Natural killer cell (primary cell): ENCODE measurements around the gene SCGB1C1. TPM values are rescaled to one million over a fixed set of nuclear protein-coding genes. Genes with fewer than 3 reads are reported as not detected.
A peak's percentile ranks its signal among the peaks of the same experiment; 100 is the strongest.
"Not testable (repeated sequence)": the region's sequence is repeated elsewhere in the genome, so short reads cannot be mapped to it uniquely, and the experiment has no call there.

Source experiments
- ATAC-seq, 3 donors: fragments of 150-1000 bp in 2 of 3; fragments of 200-7000 bp in 1 of 3; cut with Tn5 transposase; 1 replicate in 1 of 3; 2 replicates in 2 of 3; pipeline ENCODE4 v1.10.0; 2021; ENCODE audit warnings: mild to moderate bottlenecking in 2 of 3, moderate library complexity in 2 of 3
- DNase-seq, 2 donors: peaks; one replicate each; pipeline versions ENCODE4 v3.0.0 to v3.0.0-alpha.2; 2013 to 2021; ENCODE audit warnings: mixed read lengths in 1 of 2
- H3K27ac ChIP-seq: one replicate; pipeline ENCODE4 v1.5.1; 2013; ENCODE audit warnings: mild to moderate bottlenecking, low read length
- H3K27me3 ChIP-seq: one replicate; pipeline ENCODE4 v1.6.1; 2013; ENCODE audit warnings: low read length; ENCODE audit not compliant: control insufficient read depth, insufficient read depth
- H3K36me3 ChIP-seq: one replicate; pipeline ENCODE4 v1.6.1; 2013; ENCODE audit warnings: low read length; ENCODE audit not compliant: control insufficient read depth, insufficient read depth
- H3K4me1 ChIP-seq: one replicate; pipeline ENCODE4 v1.6.1; 2013; ENCODE audit warnings: low read length; ENCODE audit not compliant: control insufficient read depth, insufficient read depth
- H3K4me3 ChIP-seq: one replicate; pipeline ENCODE4 v1.5.1; 2013; ENCODE audit warnings: low read length
- H3K9me3 ChIP-seq: one replicate; pipeline ENCODE4 v1.6.1; 2013; ENCODE audit warnings: low read length; ENCODE audit not compliant: control insufficient read depth, insufficient read depth
- H3K27ac Mint-ChIP-seq, 2 donors: one replicate each; pipeline ENCODE4 v1.8.0; 2022; ENCODE audit warnings: mild to moderate bottlenecking in 2 of 2, mixed read lengths in 2 of 2, moderate library complexity in 1 of 2
- H3K27me3 Mint-ChIP-seq, 2 donors: one replicate each; pipeline ENCODE4 v1.8.0; 2022; ENCODE audit warnings: low read depth in 2 of 2, mixed read lengths in 2 of 2
- H3K36me3 Mint-ChIP-seq: one replicate; pipeline ENCODE4 v1.8.0; 2022; ENCODE audit warnings: mixed read lengths
- H3K4me1 Mint-ChIP-seq, 2 donors: one replicate each; pipeline ENCODE4 v1.8.0; 2022; ENCODE audit warnings: mixed read lengths in 2 of 2
- H3K4me3 Mint-ChIP-seq: one replicate; pipeline ENCODE4 v1.8.0; 2022; ENCODE audit warnings: mild to moderate bottlenecking, moderate library complexity, mixed read lengths
- H3K9me3 Mint-ChIP-seq, 2 donors: one replicate each; pipeline ENCODE4 v1.8.0; 2022; ENCODE audit warnings: mixed read lengths in 2 of 2
- WGBS: methylation state at CpG from one replicate; pipeline ENCODE4 v1.1.7; 2013; ENCODE audit warnings: missing lambda C conversion rate; ENCODE audit not compliant: insufficient coverage; 5-methylcytosine and 5-hydroxymethylcytosine counted together
- intact Hi-C: fragments of 100-400 bp; cut with micrococcal nuclease; formaldehyde crosslinking; loops from one replicate; pipeline ENCODE4 v1.14.2; 2022
- total RNA-seq, 4 donors: library from RNA; stranded (reverse); fragments of 120-200 nt in 1 of 4; gene quantifications; one replicate each; pipeline versions ENCODE4 v1.2.3 to v1.2.4, GENCODE V29; 2013 to 2022
- TF ChIP-seq, protein P1 (sequence below): fragments of 200-600 bp; IDR thresholded peaks from one replicate; pipeline ENCODE4 v1.8.0; 2022; ENCODE audit warnings: antibody characterized with exemption

Gene SCGB1C1
- total RNA-seq = 1 to 10 TPM in 1 of 3 donors, under 1 TPM in 1, not detected in 1; 0.73 to 2.1 TPM
- total RNA-seq (2013) = 1.0 TPM

DNA sequence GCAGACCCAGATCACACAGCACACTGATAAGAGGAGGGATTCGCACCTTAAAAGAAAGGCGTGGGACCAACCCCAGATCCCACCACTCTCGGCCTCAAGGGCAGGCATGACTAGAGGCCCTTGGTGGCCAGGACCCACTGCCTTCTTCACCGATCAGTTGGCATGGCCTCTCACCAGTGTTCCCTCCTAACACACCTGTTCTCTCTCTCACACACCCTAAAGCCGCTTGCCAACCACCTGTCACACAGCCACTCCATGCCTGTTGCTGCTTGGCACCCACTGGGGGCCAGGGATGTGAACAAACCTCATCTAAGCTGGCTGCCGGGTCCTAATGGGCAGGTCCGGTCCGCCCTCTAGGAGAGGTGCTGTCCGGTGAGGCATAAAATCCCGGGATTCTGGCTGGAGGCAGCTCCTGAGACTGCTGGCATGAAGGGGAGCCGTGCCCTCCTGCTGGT lies at the start of gene SCGB1C1:
Gene SCGB1C1 (plus strand): TSS at position 405 of the 455 bp plus-strand sequence. CDS start 22 bp downstream, at position 427.
- H3K4me3 Mint-ChIP-seq, H3K9me3 ChIP-seq, H3K9me3 Mint-ChIP-seq, H3K4me3 ChIP-seq, ATAC-seq, H3K27me3 Mint-ChIP-seq, H3K27me3 ChIP-seq, H3K36me3 ChIP-seq, H3K27ac ChIP-seq, H3K36me3 Mint-ChIP-seq, intact Hi-C loops, DNase-seq: not testable (repeated sequence)
- H3K4me1 ChIP-seq = peaks cover 14% of the 10 kb centered on the region
- no CpG with 5 or more reads among the region's 11 CpGs for WGBS
- Mint-ChIP-seq H3K27ac (peak within 1 kb of the TSS; percentile 82 to 87), H3K4me1 (peaks cover 0 to 10% of the 10 kb centered on the region in 2 donors)

DNA sequence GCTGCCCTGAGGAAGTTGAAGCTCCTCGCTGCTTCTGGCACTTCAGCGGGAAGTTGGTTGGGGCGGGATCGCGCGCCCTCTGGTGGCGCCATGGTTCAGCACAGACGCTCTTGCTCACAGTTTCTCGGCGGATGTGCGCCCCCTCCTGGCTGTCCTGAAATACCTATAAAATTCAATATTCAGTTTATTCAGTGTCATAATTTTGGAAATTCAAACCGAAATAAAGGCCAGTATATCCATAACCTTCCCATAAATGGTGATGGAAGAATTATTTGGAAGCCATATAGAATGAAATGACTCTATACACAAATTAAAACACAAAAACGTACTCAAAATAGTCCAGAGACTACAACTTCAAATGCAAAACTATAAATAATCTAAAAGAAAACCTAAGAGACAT lies 12.6 kb upstream of the SCGB1C1 start:
- H3K4me1 Mint-ChIP-seq, H3K27ac ChIP-seq, H3K9me3 Mint-ChIP-seq, H3K4me3 ChIP-seq, H3K36me3 ChIP-seq, H3K36me3 Mint-ChIP-seq, H3K27me3 Mint-ChIP-seq, intact Hi-C loops, H3K9me3 ChIP-seq, DNase-seq, H3K27ac Mint-ChIP-seq, H3K27me3 ChIP-seq, H3K4me1 ChIP-seq, ATAC-seq, H3K4me3 Mint-ChIP-seq: not testable (repeated sequence)
- WGBS = no CpG with 5 or more reads among the region's 13 CpGs
- TF ChIP-seq, protein P1, sequence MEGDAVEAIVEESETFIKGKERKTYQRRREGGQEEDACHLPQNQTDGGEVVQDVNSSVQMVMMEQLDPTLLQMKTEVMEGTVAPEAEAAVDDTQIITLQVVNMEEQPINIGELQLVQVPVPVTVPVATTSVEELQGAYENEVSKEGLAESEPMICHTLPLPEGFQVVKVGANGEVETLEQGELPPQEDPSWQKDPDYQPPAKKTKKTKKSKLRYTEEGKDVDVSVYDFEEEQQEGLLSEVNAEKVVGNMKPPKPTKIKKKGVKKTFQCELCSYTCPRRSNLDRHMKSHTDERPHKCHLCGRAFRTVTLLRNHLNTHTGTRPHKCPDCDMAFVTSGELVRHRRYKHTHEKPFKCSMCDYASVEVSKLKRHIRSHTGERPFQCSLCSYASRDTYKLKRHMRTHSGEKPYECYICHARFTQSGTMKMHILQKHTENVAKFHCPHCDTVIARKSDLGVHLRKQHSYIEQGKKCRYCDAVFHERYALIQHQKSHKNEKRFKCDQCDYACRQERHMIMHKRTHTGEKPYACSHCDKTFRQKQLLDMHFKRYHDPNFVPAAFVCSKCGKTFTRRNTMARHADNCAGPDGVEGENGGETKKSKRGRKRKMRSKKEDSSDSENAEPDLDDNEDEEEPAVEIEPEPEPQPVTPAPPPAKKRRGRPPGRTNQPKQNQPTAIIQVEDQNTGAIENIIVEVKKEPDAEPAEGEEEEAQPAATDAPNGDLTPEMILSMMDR = peak; percentile 49

DNA sequence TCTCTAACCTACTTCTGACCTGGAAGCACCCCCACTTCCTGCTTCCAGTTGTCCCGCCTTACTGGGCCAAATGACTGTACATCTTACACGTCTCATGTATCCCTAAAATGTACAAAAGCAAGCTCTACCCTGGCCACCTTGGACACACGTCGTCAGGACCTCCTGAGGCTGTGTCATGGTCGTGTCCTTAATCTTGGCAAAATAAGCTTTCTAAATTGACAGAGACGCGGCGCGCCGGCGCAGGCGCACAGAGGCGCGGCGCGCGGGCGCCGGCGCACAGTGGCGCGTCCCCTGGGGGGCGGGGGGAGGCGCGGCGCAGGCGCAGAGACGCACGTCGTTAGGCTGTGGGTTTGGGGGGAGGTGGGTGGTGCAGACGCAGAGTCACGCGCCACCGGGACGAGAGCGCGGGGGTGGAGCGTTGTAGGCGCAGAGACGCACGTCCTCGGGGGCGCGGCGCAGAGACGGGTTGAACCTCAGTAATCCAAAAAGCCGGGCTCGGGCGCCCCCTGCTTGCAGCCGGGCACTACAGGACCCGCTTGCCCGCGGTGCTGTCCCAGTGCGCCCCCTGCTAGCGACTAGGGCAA lies 3.6 kb upstream of the SCGB1C1 start:
- H3K27me3 Mint-ChIP-seq, H3K9me3 ChIP-seq, H3K4me3 ChIP-seq, H3K27me3 ChIP-seq, H3K27ac Mint-ChIP-seq, H3K27ac ChIP-seq, H3K36me3 ChIP-seq, H3K4me3 Mint-ChIP-seq, intact Hi-C loops, H3K9me3 Mint-ChIP-seq, H3K36me3 Mint-ChIP-seq: not testable (repeated sequence)
- WGBS = 79% methylated on average over 19 of the region's 55 CpGs
- peaks cover 0 to 10% of the 10 kb centered on the region in 2 donors for H3K4me1 Mint-ChIP-seq
- ATAC-seq (peak in 1 of 3 donors; percentile 11), DNase-seq (peak; percentile 16 to 44)
- peaks cover 14% of the 10 kb centered on the region for H3K4me1 ChIP-seq

DNA sequence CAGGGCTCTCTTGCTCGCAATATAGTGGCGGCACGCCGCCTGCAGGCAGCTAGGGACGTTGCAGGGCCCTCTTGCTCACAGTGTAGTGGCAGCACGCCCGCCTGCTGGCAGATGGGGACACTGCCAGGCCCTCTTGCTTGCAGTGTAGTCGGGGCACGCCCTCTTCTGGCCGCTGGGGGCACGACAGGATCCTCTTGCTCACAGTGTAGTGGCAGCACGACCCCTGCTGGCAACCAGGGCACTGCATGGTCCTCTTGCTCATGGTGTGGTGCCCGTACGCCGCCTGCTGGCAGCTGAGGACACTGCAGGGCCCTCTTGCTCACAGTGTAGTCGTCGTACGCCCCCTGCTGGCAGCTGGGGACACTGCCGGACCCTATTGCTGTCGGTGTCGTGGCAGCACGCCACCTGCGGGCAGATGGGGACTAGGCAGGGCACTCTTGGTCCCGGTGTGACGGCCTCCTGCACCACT lies 3.0 kb upstream of the SCGB1C1 start:
- H3K27me3 ChIP-seq, H3K36me3 ChIP-seq, H3K27ac Mint-ChIP-seq, H3K27ac ChIP-seq, H3K9me3 ChIP-seq, H3K36me3 Mint-ChIP-seq, H3K27me3 Mint-ChIP-seq, H3K4me3 ChIP-seq, H3K4me3 Mint-ChIP-seq, H3K9me3 Mint-ChIP-seq, intact Hi-C loops: not testable (repeated sequence)
- H3K4me1 Mint-ChIP-seq = peaks cover 0 to 10% of the 10 kb centered on the region in 2 donors
- WGBS = 70% methylated on average over 7 of the region's 25 CpGs
- ATAC-seq (peak; percentile 57 to 87 (median 65)), DNase-seq (peak in 1 of 2 donors; percentile 28)
- peaks cover 14% of the 10 kb centered on the region for H3K4me1 ChIP-seq
- TF ChIP-seq, protein P1 = peak; percentile 43

DNA sequence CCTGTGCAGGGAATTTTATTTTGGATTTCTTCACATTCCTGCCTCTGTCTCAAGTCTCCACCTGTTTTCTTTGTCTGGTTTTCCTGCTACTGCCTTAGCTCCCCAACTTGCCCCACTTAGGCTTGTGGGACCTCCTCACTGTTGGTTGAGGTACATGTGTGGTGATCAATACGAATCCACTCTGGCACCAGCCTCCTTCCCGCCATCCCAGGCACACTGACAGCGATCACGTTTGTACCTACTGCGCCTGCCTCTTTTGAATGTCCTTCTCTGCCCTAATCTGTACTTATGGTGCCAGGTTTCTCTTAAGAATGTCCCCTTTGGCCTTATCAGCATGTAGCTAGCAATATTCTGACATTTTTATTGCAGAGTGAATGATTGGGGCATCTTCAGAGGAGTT lies 2.3 kb upstream of the SCGB1C1 start:
- H3K4me1 ChIP-seq = peaks cover 14% of the 10 kb centered on the region
- H3K4me3 ChIP-seq, H3K9me3 ChIP-seq, H3K4me3 Mint-ChIP-seq, H3K36me3 ChIP-seq, ATAC-seq, intact Hi-C loops, H3K27ac Mint-ChIP-seq, H3K27me3 Mint-ChIP-seq, H3K36me3 Mint-ChIP-seq, H3K27ac ChIP-seq, H3K27me3 ChIP-seq, H3K9me3 Mint-ChIP-seq, DNase-seq: not testable (repeated sequence)
- H3K4me1 Mint-ChIP-seq = peaks cover 0 to 10% of the 10 kb centered on the region in 2 donors
- WGBS = 85% methylated on average over 2 of the region's 5 CpGs
